Mesendoderm (in vitro differentiated cells): ENCODE data around the gene CROCC2. TPM values are rescaled to one million over a fixed set of nuclear protein-coding genes. Genes with fewer than 3 reads are reported as not detected.

Experiments used
- DNase-seq: peaks from one replicate; pipeline ENCODE4 v3.0.0; 2013
- H2AK5ac ChIP-seq: 2 replicates; pipeline ENCODE4 v1.6.1; 2013; ENCODE audit warnings: low read length, inconsistent platforms
- H2BK120ac ChIP-seq: 2 replicates; pipeline ENCODE4 v1.6.1; 2013; ENCODE audit warnings: low read depth, mild to moderate bottlenecking, low read length, moderate library complexity, mixed read lengths
- H2BK15ac ChIP-seq: replicated peaks from 2 replicates; pipeline ENCODE4 v1.6.1; 2013; ENCODE audit warnings: low read depth, mild to moderate bottlenecking, moderate library complexity
- H2BK5ac ChIP-seq: 2 replicates; pipeline ENCODE4 v1.6.1; 2013; ENCODE audit warnings: low read length, inconsistent platforms
- H3K18ac ChIP-seq: 2 replicates; pipeline ENCODE4 v1.6.1; 2013; ENCODE audit warnings: mild to moderate bottlenecking, low read length, mixed read lengths
- H3K23ac ChIP-seq: one replicate; pipeline ENCODE4 v1.6.1; 2013; ENCODE audit warnings: low read length
- H3K27ac ChIP-seq: 2 replicates; pipeline ENCODE4 v1.5.1; 2013; ENCODE audit warnings: low read depth, mild to moderate bottlenecking, inconsistent platforms, low read length, moderate library complexity
- H3K27me3 ChIP-seq: 2 replicates; pipeline ENCODE4 v1.6.1; 2013; ENCODE audit warnings: low read length, control low read depth, mild to moderate bottlenecking, inconsistent platforms; ENCODE audit not compliant: insufficient read depth, poor library complexity
- H3K36me3 ChIP-seq: 2 replicates; pipeline ENCODE4 v1.6.1; 2013; ENCODE audit warnings: low read length, inconsistent platforms; ENCODE audit not compliant: control insufficient read depth, insufficient read depth
- H3K4ac ChIP-seq: one replicate; pipeline ENCODE4 v1.6.1; 2013; ENCODE audit warnings: low read depth, mild to moderate bottlenecking, low read length, moderate library complexity
- H3K4me1 ChIP-seq: 2 replicates; pipeline ENCODE4 v1.6.1; 2013; ENCODE audit warnings: low read depth, low read length, inconsistent platforms; ENCODE audit not compliant: control insufficient read depth
- H3K4me2 ChIP-seq: 2 replicates; pipeline ENCODE4 v1.6.1; 2013; ENCODE audit warnings: low read length
- H3K4me3 ChIP-seq: 2 replicates; pipeline ENCODE4 v1.5.1; 2013; ENCODE audit warnings: mild to moderate bottlenecking, low read length
- H3K56ac ChIP-seq: one replicate; pipeline ENCODE4 v1.6.1; 2013; ENCODE audit warnings: low read length
- H3K79me1 ChIP-seq: 2 replicates; pipeline ENCODE4 v1.6.1; 2013; ENCODE audit warnings: low read length, inconsistent platforms
- H3K79me2 ChIP-seq: 2 replicates; pipeline ENCODE4 v1.6.1; 2013; ENCODE audit warnings: mild to moderate bottlenecking, low read length; ENCODE audit not compliant: control insufficient read depth, insufficient read depth
- H3K9ac ChIP-seq: 2 replicates; pipeline ENCODE4 v1.6.1; 2013; ENCODE audit warnings: low read length, inconsistent platforms
- H4K5ac ChIP-seq: one replicate; pipeline ENCODE4 v1.6.1; 2013; ENCODE audit warnings: low read length
- H4K8ac ChIP-seq: one replicate; pipeline ENCODE4 v1.6.1; 2013; ENCODE audit warnings: low read depth, mild to moderate bottlenecking, control low read depth, low read length, moderate library complexity
- WGBS: extraction: QIAGEN DNeasy Blood & Tissue Kit; methylation state at CpG from one replicate; pipeline ENCODE4 v1.1.7; 2013; ENCODE audit warnings: low lambda C conversion rate, missing lambda C conversion rate; ENCODE audit not compliant: insufficient coverage; ENCODE audit errors: extremely low coverage; 5-methylcytosine and 5-hydroxymethylcytosine counted together
- polyA plus RNA-seq, 2 experiments: library from polyadenylated mRNA; stranded (reverse); fragments of 200-250 nt; gene quantifications; one replicate each; pipeline ENCODE4 v1.2.3, GENCODE V29; 2013

Gene CROCC2
- polyA plus RNA-seq (2013, experiment 1 of 2): not detected
- polyA plus RNA-seq (2013, experiment 2 of 2): not detected

DNA sequence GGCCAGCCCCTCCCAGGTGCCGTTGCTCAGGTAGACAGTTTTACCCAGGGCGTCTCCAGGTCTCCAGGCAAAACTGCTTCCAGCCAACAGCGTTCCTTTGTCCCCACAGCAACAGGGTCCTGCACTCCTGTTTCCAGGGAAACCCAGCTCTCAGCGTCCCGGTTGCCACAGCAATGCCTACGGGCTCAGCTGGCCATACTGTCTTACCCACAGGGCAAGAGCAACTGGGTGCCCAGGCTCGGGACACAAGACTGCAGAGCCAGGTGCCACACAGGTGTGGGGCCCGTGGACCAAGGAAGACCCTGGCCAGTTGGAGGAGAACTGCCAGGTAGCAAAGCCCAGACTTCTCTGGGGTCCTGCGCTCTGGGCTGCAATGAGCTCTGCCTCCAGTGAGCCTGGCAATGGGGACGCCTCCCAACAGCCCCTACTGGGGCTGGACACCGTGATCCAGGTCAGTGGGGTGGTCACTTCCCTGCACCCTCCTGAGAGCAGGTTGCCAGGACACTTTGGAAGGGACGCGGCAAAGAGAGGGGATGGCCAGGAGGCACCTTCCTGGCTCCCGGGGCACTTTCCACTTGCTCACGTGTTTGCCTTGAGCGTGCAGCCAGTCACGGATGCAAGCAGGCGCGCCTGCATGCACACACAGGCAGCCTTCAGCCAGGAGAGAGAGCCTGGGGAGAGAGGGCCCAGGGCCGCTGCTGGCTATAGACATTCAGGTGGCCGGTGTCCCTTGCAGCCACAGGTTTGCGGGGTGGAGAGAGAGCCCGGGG lies at the start of gene CROCC2:
CROCC2 (plus strand) TSS at position 196 of the 770 bp plus-strand sequence; CDS start at position 374, 178 bp downstream.
- Histone ChIP-seq H3K4me3 (no peak within 1 kb of the TSS), H3K79me2 (no peaks in the 10 kb centered on the region)

DNA sequence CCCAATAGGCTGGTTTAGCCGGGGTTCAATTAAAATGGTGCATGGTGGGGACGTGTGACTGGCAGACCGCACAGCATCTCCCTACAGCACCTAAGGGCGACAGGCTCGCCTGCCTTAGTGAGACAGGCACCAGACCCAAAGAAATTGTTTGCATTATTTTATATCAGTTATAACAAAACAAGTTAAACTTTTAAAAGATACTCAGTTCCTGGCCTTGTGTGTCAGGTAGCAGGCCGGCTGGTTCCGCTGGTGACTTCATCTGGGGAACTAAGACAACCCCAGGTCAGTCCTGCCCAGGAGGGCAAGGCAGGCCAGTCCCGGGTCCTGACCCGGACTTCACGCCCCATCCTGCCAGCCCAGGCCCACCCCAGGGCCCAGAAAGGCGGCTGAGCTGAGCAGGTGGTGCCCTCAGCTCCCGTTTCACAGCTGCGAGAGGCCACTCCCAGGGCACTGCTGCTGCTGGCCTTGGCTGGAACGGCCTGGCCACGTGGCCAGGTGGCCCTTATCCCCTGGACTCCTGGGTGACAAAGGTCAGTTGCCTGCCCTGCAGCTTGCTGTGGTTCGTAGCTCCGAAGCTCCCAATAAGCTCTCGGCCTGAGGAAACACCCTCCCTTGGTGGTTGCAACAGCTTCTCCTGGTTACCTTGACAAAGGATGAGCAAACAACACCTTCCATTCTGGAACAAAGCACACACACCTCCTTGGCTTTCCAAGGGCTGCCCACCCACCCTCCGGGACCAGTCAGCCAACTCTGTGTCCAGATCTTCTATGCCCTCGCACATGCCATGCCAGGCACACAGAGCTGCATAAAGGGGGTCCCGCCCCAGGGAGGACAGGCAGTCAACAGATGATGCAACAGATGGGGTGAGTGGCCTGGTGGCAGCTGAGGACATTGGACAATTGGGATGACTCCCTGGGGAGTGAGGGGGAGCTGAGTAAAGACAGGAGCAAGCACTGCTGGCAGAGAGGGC lies 48.8 kb upstream of the CROCC2 start:
- Histone ChIP-seq H3K23ac (no peak overlapping the region), H3K4ac (no peak overlapping the region), H3K4me3 (no peak overlapping the region), H3K9ac (no peak overlapping the region), H3K79me1 (no peaks in the 10 kb centered on the region), H3K27me3 (no peaks in the 10 kb centered on the region), H3K56ac (no peak overlapping the region), H4K5ac (no peak overlapping the region), H2BK5ac (no peak overlapping the region), H3K36me3 (no peaks in the 10 kb centered on the region), H2BK15ac (no peak overlapping the region), H2BK120ac (no peak overlapping the region), H4K8ac (no peak overlapping the region), H3K18ac (no peak overlapping the region), H3K79me2 (no peaks in the 10 kb centered on the region), H3K4me2 (no peak overlapping the region), H3K4me1 (no peaks in the 10 kb centered on the region), H2AK5ac (no peak overlapping the region), H3K27ac (no peak overlapping the region)
- WGBS: no CpG with 5 or more reads among the region's 21 CpGs
- peak; percentile 50 for DNase-seq

More for the DNA sequence above, at the start of gene CROCC2:
- no peak within 1 kb of the TSS for H4K5ac ChIP-seq
- H4K8ac ChIP-seq: no peak within 1 kb of the TSS
- H3K18ac ChIP-seq: no peak within 1 kb of the TSS
- no peaks in the 10 kb centered on the region for H3K79me1 ChIP-seq
- DNase-seq: no peak
- WGBS: no CpG with 5 or more reads among the region's 23 CpGs
- H3K23ac ChIP-seq: no peak within 1 kb of the TSS
- no peaks in the 10 kb centered on the region for H3K27me3 ChIP-seq
- no peak within 1 kb of the TSS for H2BK15ac ChIP-seq
- no peak within 1 kb of the TSS for H2BK5ac ChIP-seq
- peaks cover 4% of the 10 kb centered on the region for H3K4me1 ChIP-seq
- no peak within 1 kb of the TSS for H3K9ac ChIP-seq
- no peak within 1 kb of the TSS for H3K27ac ChIP-seq
- no peak within 1 kb of the TSS for H2AK5ac ChIP-seq
- H2BK120ac ChIP-seq: no peak within 1 kb of the TSS
- H3K36me3 ChIP-seq: no peaks in the 10 kb centered on the region
- H3K4me2 ChIP-seq: no peak within 1 kb of the TSS
- H3K56ac ChIP-seq: no peak within 1 kb of the TSS
- no peak within 1 kb of the TSS for H3K4ac ChIP-seq

GRCh38 chr2:240858321-240858720 lies 47.8 kb upstream of the CROCC2 start:
- Histone ChIP-seq H2BK15ac (no peak overlapping the region), H3K18ac (no peak overlapping the region), H4K8ac (no peak overlapping the region), H3K4me2 (no peak overlapping the region), H3K36me3 (no peaks in the 10 kb centered on the region), H3K27ac (no peak overlapping the region), H3K79me1 (no peaks in the 10 kb centered on the region), H3K4me3 (no peak overlapping the region), H3K4ac (no peak overlapping the region), H3K4me1 (no peaks in the 10 kb centered on the region), H2BK120ac (no peak overlapping the region), H3K9ac (no peak overlapping the region), H2AK5ac (no peak overlapping the region), H3K79me2 (no peaks in the 10 kb centered on the region), H2BK5ac (no peak overlapping the region), H4K5ac (no peak overlapping the region), H3K56ac (no peak overlapping the region), H3K23ac (no peak overlapping the region), H3K27me3 (no peaks in the 10 kb centered on the region)
- no peak for DNase-seq
- no CpG with 5 or more reads among the region's 13 CpGs for WGBS

DNA sequence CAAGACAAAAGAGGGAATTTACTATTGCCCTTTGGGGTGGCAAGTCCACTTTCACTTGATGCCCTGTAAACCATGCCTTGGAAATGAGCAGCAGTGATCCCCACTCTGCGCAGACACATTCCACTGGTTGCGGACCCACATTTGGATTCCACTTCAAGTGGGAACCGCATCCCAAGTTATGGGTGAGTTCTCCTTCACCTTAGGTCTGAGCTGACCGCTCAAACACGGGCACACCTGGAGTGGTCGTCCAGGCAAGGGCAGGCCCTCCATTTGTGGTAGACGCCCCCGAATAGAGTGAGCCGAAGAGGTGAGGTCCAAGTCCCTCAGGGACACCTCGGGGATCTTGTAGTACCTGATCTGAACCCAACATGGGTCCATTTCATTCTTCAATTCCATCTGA lies 47.3 kb upstream of the CROCC2 start:
- no peak overlapping the region for H2BK120ac ChIP-seq
- no peak overlapping the region for H3K4ac ChIP-seq
- H3K4me2 ChIP-seq: no peak overlapping the region
- no peak overlapping the region for H4K8ac ChIP-seq
- H3K79me2 ChIP-seq: no peaks in the 10 kb centered on the region
- DNase-seq: no peak
- H2BK5ac ChIP-seq: no peak overlapping the region
- H3K18ac ChIP-seq: no peak overlapping the region
- no peaks in the 10 kb centered on the region for H3K79me1 ChIP-seq
- H4K5ac ChIP-seq: no peak overlapping the region
- no peak overlapping the region for H3K9ac ChIP-seq
- H3K4me3 ChIP-seq: no peak overlapping the region
- H3K27ac ChIP-seq: no peak overlapping the region
- H3K36me3 ChIP-seq: no peaks in the 10 kb centered on the region
- H2AK5ac ChIP-seq: no peak overlapping the region
- no peak overlapping the region for H2BK15ac ChIP-seq
- no peak overlapping the region for H3K23ac ChIP-seq
- no CpG with 5 or more reads among the region's 10 CpGs for WGBS
- no peaks in the 10 kb centered on the region for H3K4me1 ChIP-seq
- H3K56ac ChIP-seq: no peak overlapping the region
- no peaks in the 10 kb centered on the region for H3K27me3 ChIP-seq

GRCh38 chr2:240861547-240861946 lies 44.6 kb upstream of the CROCC2 start:
- no peaks in the 10 kb centered on the region for H3K4me1 ChIP-seq
- H2BK120ac ChIP-seq: no peak overlapping the region
- H3K27ac ChIP-seq: no peak overlapping the region
- H3K4ac ChIP-seq: no peak overlapping the region
- no peaks in the 10 kb centered on the region for H3K79me2 ChIP-seq
- no peak overlapping the region for H3K4me2 ChIP-seq
- H2BK5ac ChIP-seq: no peak overlapping the region
- no peak overlapping the region for H3K56ac ChIP-seq
- H3K4me3 ChIP-seq: no peak overlapping the region
- no peak overlapping the region for H3K18ac ChIP-seq
- no peak overlapping the region for H2AK5ac ChIP-seq
- no peaks in the 10 kb centered on the region for H3K79me1 ChIP-seq
- no peak overlapping the region for H2BK15ac ChIP-seq
- H3K9ac ChIP-seq: no peak overlapping the region
- H3K23ac ChIP-seq: no peak overlapping the region
- no peak for DNase-seq
- no peaks in the 10 kb centered on the region for H3K36me3 ChIP-seq
- no peak overlapping the region for H4K8ac ChIP-seq
- no peak overlapping the region for H4K5ac ChIP-seq
- no peaks in the 10 kb centered on the region for H3K27me3 ChIP-seq
- WGBS: no CpG with 5 or more reads among the region's 2 CpGs
